K562 (cell line): ENCODE measurements around the gene IQCC. TPM values are rescaled to one million over a fixed set of nuclear protein-coding genes. Genes with fewer than 3 reads are reported as not detected.

Experiments used
- ARID1B ChIP-seq: fragments of 450-650 bp; IDR thresholded peaks from 2 replicates; pipeline ENCODE4 v1.6.1; 2016; ENCODE audit warnings: antibody characterized with exemption, mild to moderate bottlenecking, inconsistent platforms
- ATF6 ChIP-seq: sonication (generic); formaldehyde crosslinking; IDR thresholded peaks from 2 replicates; pipeline ENCODE4 v1.4.0; 2020; ENCODE audit warnings: mild to moderate bottlenecking, missing genetic modification reagents
- CBFB ChIP-seq: sonication (generic); formaldehyde crosslinking; IDR thresholded peaks from 2 replicates; pipeline ENCODE4 v1.4.0; 2020; ENCODE audit warnings: mild to moderate bottlenecking, missing genetic modification reagents
- CEBPG ChIP-seq, 3 experiments: fragments of 200-800 bp in 1 of 3; sonication (Bioruptor generic) in 1 of 3; sonication (generic) in 1 of 3; formaldehyde crosslinking in 1 of 3; IDR thresholded peaks in 2 of 3; conservative IDR thresholded peaks in 1 of 3; 2 replicates each; pipeline versions ENCODE4 v1.6.1 to v1.8.0; 2016 to 2022; ENCODE audit warnings: missing compliant biosample characterization in 2 of 3, missing genetic modification characterization in 2 of 3, mild to moderate bottlenecking in 1 of 3, missing genetic modification reagents in 1 of 3
- ETV5 ChIP-seq: sonication (generic); formaldehyde crosslinking; IDR thresholded peaks from 2 replicates; pipeline ENCODE4 v1.4.0; 2020; ENCODE audit warnings: low read depth, mild to moderate bottlenecking, missing genetic modification reagents
- FOXM1 ChIP-seq, 2 experiments: fragments of 450-650 bp in 1 of 2; sonication (generic) in 1 of 2; formaldehyde crosslinking in 1 of 2; IDR thresholded peaks; 2 replicates each; pipeline versions ENCODE4 v1.6.1 to v1.9.0; 2017 to 2022; ENCODE audit warnings: low read depth in 2 of 2, mild to moderate bottlenecking in 2 of 2, missing genetic modification reagents in 1 of 2, moderate library complexity in 1 of 2
- GABPB2 ChIP-seq: fragments of 250-450 bp; sonication (Bioruptor Pico); conservative IDR thresholded peaks from 2 replicates; pipeline ENCODE4 v1.5.1; 2021; ENCODE audit warnings: mild to moderate bottlenecking
- HMGN3 ChIP-seq: IDR thresholded peaks from 2 replicates; pipeline ENCODE4 v1.6.1; 2011; ENCODE audit warnings: borderline replicate concordance, low read depth, mild to moderate bottlenecking, mixed read lengths, low read length; ENCODE audit not compliant: insufficient read length; ENCODE audit errors: extremely low read depth
- ILF3 ChIP-seq: fragments of 450-650 bp; IDR thresholded peaks from 2 replicates; pipeline ENCODE4 v1.6.1; 2018; ENCODE audit warnings: antibody characterized with exemption, mild to moderate bottlenecking, moderate library complexity, borderline replicate concordance
- NR1H2 ChIP-seq: sonication (generic); formaldehyde crosslinking; IDR thresholded peaks from 2 replicates; pipeline ENCODE4 v1.4.0; 2020; ENCODE audit warnings: mild to moderate bottlenecking, missing genetic modification reagents
- NR2C2 ChIP-seq, 2 experiments: fragments of 200-800 bp in 1 of 2; sonication (Bioruptor generic) in 1 of 2; sonication (generic) in 1 of 2; formaldehyde crosslinking in 1 of 2; IDR thresholded peaks; 2 replicates each; pipeline versions ENCODE4 v1.6.1 to v1.8.0; 2016 to 2022; ENCODE audit warnings: mild to moderate bottlenecking in 1 of 2, missing compliant biosample characterization in 1 of 2, missing genetic modification characterization in 1 of 2, missing genetic modification reagents in 1 of 2
- PRMT5 ChIP-seq: sonication (generic); formaldehyde crosslinking; IDR thresholded peaks from 2 replicates; pipeline ENCODE4 v1.5.0; 2020; ENCODE audit warnings: missing genetic modification reagents
- ZNF263 ChIP-seq: sonication (generic); formaldehyde crosslinking; IDR thresholded peaks from 2 replicates; pipeline ENCODE4 v1.8.0; 2022; ENCODE audit warnings: mild to moderate bottlenecking, missing genetic modification reagents, borderline replicate concordance
- ZNF589 ChIP-seq: fragments of 200-800 bp; sonication (Bioruptor generic); IDR thresholded peaks from 2 replicates; pipeline ENCODE4 v1.6.1; 2016; ENCODE audit warnings: low read depth, missing genetic modification characterization, missing compliant biosample characterization
- ZNF609 ChIP-seq: sonication (generic); formaldehyde crosslinking; IDR thresholded peaks from 2 replicates; pipeline ENCODE4 v1.8.1; 2023; ENCODE audit warnings: missing genetic modification reagents, mild to moderate bottlenecking, borderline replicate concordance
- polyA plus RNA-seq, 8 experiments: library from polyadenylated mRNA; depleted of rRNA in 4 of 8; stranded (reverse) in 5 of 8; unstranded in 3 of 8; fragments of >200 nt; fragmentation: Nextera tagmentation in 2 of 8; fragmentation: Illumina TruSeq in 1 of 8; extraction: Ambion mirVana in 2 of 8; extraction: Trizol in 1 of 8; gene quantifications; 2 replicates each; pipeline versions ENCODE4 v1.2.1 to v1.2.3, GENCODE V29; 2011 to 2014; ENCODE audit warnings: inconsistent platforms in 1 of 8, missing spikeins in 1 of 8
- total RNA-seq, 7 experiments: library from RNA; depleted of rRNA in 6 of 7; stranded (reverse); fragments of >200 nt in 6 of 7; fragmentation: Illumina TruSeq in 2 of 7; extraction: Trizol in 2 of 7; gene quantifications; 2 replicates each; pipeline versions ENCODE4 v1.2.1 to v1.2.3, GENCODE V29; 2011 to 2021; ENCODE audit warnings: low replicate concordance in 1 of 7

IQCC gene
- total and polyA plus RNA-seq, 9 of the 15 experiments (the other 6 are each of a cell fraction or from before 2014, with no cell fraction given), result 8.1 to 16.5 (median 10.7) TPM

GRCh38 chr1:32221581-32221979 lies 16.1 kb downstream of the IQCC start (continued):
- TF ChIP-seq ATF6, result peak; percentile 81; the same call in 1 of the 2 replicates
- TF ChIP-seq NR1H2, result 0 out of 2 replicates have a peak, but pooled peaks have one; percentile 60
- no peak for TF ChIP-seq PRMT5 (CRISPR knock-in tag)
- peak; percentile 60 for TF ChIP-seq CEBPG (CRISPR knock-in tag; IDR thresholded peaks at IDR 0.05)
- peak in 1 of 2 experiments; percentile 71; a peak in 1 of 4 replicates for TF ChIP-seq CEBPG (tag; conservative IDR thresholded peaks at IDR 0.05 in 1 of 2, IDR thresholded peaks at IDR 0.05 in 1 of 2)
- no peak for TF ChIP-seq ILF3
- TF ChIP-seq GABPB2 (CRISPR knock-in tag), result 0 out of 2 replicates have a peak, but pooled peaks have one; percentile 52
- TF ChIP-seq HMGN3, result peak; percentile 44
- TF ChIP-seq ZNF589, result 0 out of 2 replicates have a peak, but pooled peaks have one; percentile 22
- TF ChIP-seq ZNF609 (CRISPR knock-in tag), result 0 out of 2 replicates have a peak, but pooled peaks have one; percentile 35
- TF ChIP-seq ETV5 (CRISPR knock-in tag), result peak; percentile 16; the same call in 1 of the 2 replicates
- no peak for TF ChIP-seq ARID1B
- TF ChIP-seq NR2C2 (CRISPR knock-in tag; IDR thresholded peaks at IDR 0.05), result peak; percentile 5; the same call in 1 of the 2 replicates
- no peak for TF ChIP-seq NR2C2 (tag; IDR thresholded peaks at IDR 0.05)
- no peak for TF ChIP-seq FOXM1 (IDR thresholded peaks at IDR 0.05; ENCODE audit: low read depth)
- 0 out of 2 replicates have a peak, but pooled peaks have one; percentile 30 for TF ChIP-seq FOXM1 (CRISPR knock-in tag; IDR thresholded peaks at IDR 0.05; ENCODE audit: low read depth)
- TF ChIP-seq ZNF263 (CRISPR knock-in tag), result peak; percentile 29; the same call in 1 of the 2 replicates
- TF ChIP-seq CBFB (CRISPR knock-in tag), result 0 out of 2 replicates have a peak, but pooled peaks have one; percentile 54
